Lower leg skin (tissue), 4 donors: Measurements from ENCODE around the gene PITX3. TPM values are rescaled to one million over a fixed set of nuclear protein-coding genes. Genes with fewer than 3 reads are reported as not detected.

Experiments used
- DNase-seq, 2 donors: peaks; one replicate each; pipeline ENCODE4 v3.0.0-alpha.2; 2019; ENCODE audit warnings: low spot score in 2 of 2
- H3K4me3 ChIP-seq: fragments of 200-600 bp; sonication (generic); 2 replicates; pipeline ENCODE4 v1.5.1; 2017; ENCODE audit warnings: mild to moderate bottlenecking, low read depth; ENCODE audit not compliant: poor library complexity, severe bottlenecking
- POLR2A ChIP-seq, 2 donors: fragments of 450-650 bp; IDR thresholded peaks; one replicate each; pipeline ENCODE4 v1.6.1; 2016 to 2017; ENCODE audit warnings: antibody characterized with exemption in 2 of 2, mild to moderate bottlenecking in 1 of 2, moderate library complexity in 1 of 2
- WGBS, 2 donors: methylation state at CpG; one replicate each; pipeline ENCODE4 v1.1.5; 2018; 5-methylcytosine and 5-hydroxymethylcytosine counted together
- intact Hi-C: fragments of 100-400 bp; cut with DNase I; formaldehyde crosslinking; loops from one replicate; pipeline ENCODE4 v1.15.0; 2023; ENCODE audit warnings: low total_unique reads
- total RNA-seq, 4 donors: library from RNA; depleted of rRNA; stranded (reverse); fragments of >200 nt; gene quantifications; one replicate each; pipeline ENCODE4 v1.1.0, GENCODE V29; 2016
- TF ChIP-seq, protein P1 (sequence below), 3 donors: fragments of 450-650 bp; IDR thresholded peaks; one replicate each; pipeline ENCODE4 v1.5.1; 2016; ENCODE audit warnings: antibody characterized with exemption in 3 of 3, mild to moderate bottlenecking in 3 of 3, moderate library complexity in 2 of 3

PITX3 gene
- total RNA-seq, 4 donors from 2014 or later: not detected

- TF ChIP-seq, protein P1, sequence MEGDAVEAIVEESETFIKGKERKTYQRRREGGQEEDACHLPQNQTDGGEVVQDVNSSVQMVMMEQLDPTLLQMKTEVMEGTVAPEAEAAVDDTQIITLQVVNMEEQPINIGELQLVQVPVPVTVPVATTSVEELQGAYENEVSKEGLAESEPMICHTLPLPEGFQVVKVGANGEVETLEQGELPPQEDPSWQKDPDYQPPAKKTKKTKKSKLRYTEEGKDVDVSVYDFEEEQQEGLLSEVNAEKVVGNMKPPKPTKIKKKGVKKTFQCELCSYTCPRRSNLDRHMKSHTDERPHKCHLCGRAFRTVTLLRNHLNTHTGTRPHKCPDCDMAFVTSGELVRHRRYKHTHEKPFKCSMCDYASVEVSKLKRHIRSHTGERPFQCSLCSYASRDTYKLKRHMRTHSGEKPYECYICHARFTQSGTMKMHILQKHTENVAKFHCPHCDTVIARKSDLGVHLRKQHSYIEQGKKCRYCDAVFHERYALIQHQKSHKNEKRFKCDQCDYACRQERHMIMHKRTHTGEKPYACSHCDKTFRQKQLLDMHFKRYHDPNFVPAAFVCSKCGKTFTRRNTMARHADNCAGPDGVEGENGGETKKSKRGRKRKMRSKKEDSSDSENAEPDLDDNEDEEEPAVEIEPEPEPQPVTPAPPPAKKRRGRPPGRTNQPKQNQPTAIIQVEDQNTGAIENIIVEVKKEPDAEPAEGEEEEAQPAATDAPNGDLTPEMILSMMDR (IDR thresholded peaks at IDR 0.05): no peak
- TF ChIP-seq POLR2A (IDR thresholded peaks at IDR 0.05): no peak
- 64 to 71% methylated on average over 1 of the region's 1 CpG for WGBS, 2 donors
- DNase-seq: peak in 1 of 2 donors; percentile 34
- H3K4me3 ChIP-seq: no peak overlapping the region
- intact Hi-C loops: no loop called here
Measured at GRCh38 chr10:102235598-102235920, 5.8 kb downstream of the PITX3 start.

DNA sequence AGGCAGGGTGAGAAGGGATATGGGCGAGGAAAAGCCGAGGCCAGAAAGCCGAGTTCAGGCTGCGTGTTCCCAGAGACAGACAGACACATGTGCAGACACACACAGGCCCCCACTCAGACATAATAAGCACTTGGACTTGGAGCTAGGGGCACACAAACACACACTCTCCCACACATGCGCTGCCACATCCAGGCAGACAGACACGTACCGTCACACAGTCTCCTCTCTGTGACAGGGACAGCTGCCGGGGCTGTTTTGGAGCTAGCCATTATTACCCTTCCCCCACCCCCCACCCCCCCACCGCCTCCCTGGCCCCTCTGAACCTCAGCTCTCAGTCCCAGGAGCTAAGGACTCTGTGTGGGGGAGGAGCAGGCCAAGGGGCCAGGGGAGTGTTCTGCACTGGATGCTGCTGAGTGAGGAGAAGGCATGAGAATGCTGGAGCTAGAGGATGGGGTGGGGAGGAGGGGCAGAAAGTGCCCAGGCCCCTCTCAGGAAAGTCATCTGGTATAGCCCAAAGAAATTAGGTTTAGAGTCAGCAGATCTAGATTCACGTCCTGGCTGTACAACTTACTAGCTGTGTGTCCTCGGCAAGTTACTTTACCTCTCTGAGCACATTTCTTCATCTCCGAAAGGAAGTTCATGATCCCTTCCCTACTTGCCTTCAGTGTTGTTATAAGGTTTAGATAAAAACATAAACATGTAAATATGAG is 6.3 kb downstream of the PITX3 start:
- no peak overlapping the region for H3K4me3 ChIP-seq
- intact Hi-C loops: no loop called here
- TF ChIP-seq, protein P1 (IDR thresholded peaks at IDR 0.05): no peak
- TF ChIP-seq POLR2A (IDR thresholded peaks at IDR 0.05): no peak
- peak in 1 of 2 donors; percentile 56 for DNase-seq
- 74 to 79% methylated on average over 12 of the region's 12 CpGs for WGBS, 2 donors

- DNase-seq: peak in 1 of 2 donors; percentile 52
- WGBS, 2 donors: 79 to 92% methylated on average over 1 of the region's 1 CpG
- intact Hi-C loops: no loop called here
- H3K4me3 ChIP-seq: no peak overlapping the region
- no peak for TF ChIP-seq POLR2A (IDR thresholded peaks at IDR 0.05)
- TF ChIP-seq, protein P1 (IDR thresholded peaks at IDR 0.05): no peak
Measured at GRCh38 chr10:102233997-102234396, 7.3 kb downstream of the PITX3 start.

GRCh38 chr10:102231357-102232318 is 9.7 kb downstream of the PITX3 start:
- 15 to 16% methylated on average over 53 to 62 of the region's 76 CpGs for WGBS, 2 donors
- DNase-seq: peak in 1 of 2 donors; percentile 79
- intact Hi-C loops: no loop called here
- TF ChIP-seq POLR2A (IDR thresholded peaks at IDR 0.05): no peak
- TF ChIP-seq, protein P1 (IDR thresholded peaks at IDR 0.05): no peak
- H3K4me3 ChIP-seq: no peak overlapping the region

- intact Hi-C loops: no loop called here
- peak overlapping the region; percentile 25 for H3K4me3 ChIP-seq
- WGBS, 2 donors: 0 to 1% methylated on average over 40 to 41 of the region's 52 CpGs
- TF ChIP-seq, protein P1 (IDR thresholded peaks at IDR 0.05): no peak
- TF ChIP-seq POLR2A (IDR thresholded peaks at IDR 0.05): no peak
- peak in 1 of 2 donors; percentile 88 for DNase-seq
Measured at GRCh38 chr10:102230861-102231356, 10.4 kb downstream of the PITX3 start.
